Endothelial cell of umbilical vein (primary cell): ENCODE results near the gene SORCS2. TPM values are rescaled to one million over a fixed set of nuclear protein-coding genes. Genes with fewer than 3 reads are reported as not detected.

ENCODE experiments used
- BruUV-seq: library from RNA; stranded (reverse); fragments of 400-500 nt; replicated peaks from 2 replicates; lab custom pipeline; 2021; lab: Mats Ljungman, UMichigan
- CTCF ChIA-PET: fragments of 300-600, 350-600 bp; sonication (Branson Sonifier 250); formaldehyde crosslinking; loops from one replicate; lab custom pipeline; 2021; ENCODE audit warnings: antibody characterized with exemption, inconsistent platforms; lab: Charles Lee
- POLR2A ChIA-PET: fragments of 300-600, 350-600 bp; sonication (Branson Sonifier 250); formaldehyde crosslinking; loops from one replicate; lab custom pipeline; 2021; ENCODE audit warnings: antibody characterized with exemption, inconsistent platforms; lab: Charles Lee
- DNase-seq: peaks from one replicate; pipeline ENCODE4 v3.0.0-alpha.2; 2011; ENCODE audit warnings: low read depth, low spot score
- FAIRE-seq: peaks from 2 replicates; lab custom pipeline; 2011; peaks lifted over from hg19 to GRCh38; lab: Jason Lieb, UNC
- H2AFZ ChIP-seq: 2 replicates; pipeline ENCODE4 v1.6.0; 2012; ENCODE audit warnings: low read depth, low read length, control low read depth, inconsistent platforms
- H3K27ac ChIP-seq: 2 replicates; pipeline ENCODE4 v1.5.1; 2011; ENCODE audit warnings: low read depth, mild to moderate bottlenecking, control low read depth, low read length, moderate library complexity; ENCODE audit not compliant: insufficient read depth
- H3K27me3 ChIP-seq, 2 experiments: 2 replicates each; pipeline versions ENCODE4 v1.6.0 to v1.6.1; 2011; ENCODE audit warnings: low read length in 2 of 2, mixed read lengths in 1 of 2; ENCODE audit not compliant: control insufficient read depth in 2 of 2, insufficient read depth in 2 of 2
- H3K36me3 ChIP-seq, 2 experiments: 2 replicates in 1 of 2; 3 replicates in 1 of 2; pipeline ENCODE4 v1.5.1; 2011; ENCODE audit warnings: low read length in 2 of 2, mild to moderate bottlenecking in 1 of 2, moderate library complexity in 1 of 2; ENCODE audit not compliant: control insufficient read depth in 2 of 2, insufficient read depth in 2 of 2; ENCODE audit errors: extremely low read depth in 1 of 2
- H3K4me1 ChIP-seq: 3 replicates; pipeline ENCODE4 v1.5.1; 2011; ENCODE audit warnings: mild to moderate bottlenecking, low read length; ENCODE audit not compliant: control insufficient read depth, insufficient read depth; ENCODE audit errors: extremely low read depth
- H3K4me2 ChIP-seq: 2 replicates; pipeline ENCODE4 v1.6.1; 2011; ENCODE audit warnings: low read length, control low read depth, mixed read lengths; ENCODE audit not compliant: insufficient read depth
- H3K4me3 ChIP-seq, 3 experiments: fragments of 200-600 bp in 1 of 3; sonication (generic), shearing (Covaris generic) in 1 of 3; replicated peaks in 1 of 3; 2 replicates each; pipeline ENCODE4 v1.5.1; 2011 to 2016; ENCODE audit warnings: control low read depth in 3 of 3, low read length in 3 of 3, mild to moderate bottlenecking in 2 of 3, inconsistent platforms in 1 of 3, low read depth in 1 of 3, moderate library complexity in 1 of 3; ENCODE audit not compliant: insufficient read depth in 1 of 3
- H3K79me2 ChIP-seq: 2 replicates; pipeline ENCODE4 v1.6.0; 2012; ENCODE audit warnings: low read length, inconsistent platforms; ENCODE audit not compliant: control insufficient read depth, insufficient read depth
- H3K9ac ChIP-seq: replicated peaks from 2 replicates; pipeline ENCODE3; 2011; ENCODE audit warnings: low read length, control low read depth; ENCODE audit not compliant: insufficient read depth; ENCODE audit errors: extremely low read depth
- H3K9me1 ChIP-seq: replicated peaks from 3 replicates; pipeline ENCODE4 v1.6.0; 2011; ENCODE audit warnings: mild to moderate bottlenecking, low read length; ENCODE audit not compliant: control insufficient read depth, insufficient read depth; ENCODE audit errors: extremely low read depth
- H3K9me3 ChIP-seq: replicated peaks from 2 replicates; pipeline ENCODE4 v1.5.1; 2012; ENCODE audit warnings: low read length, inconsistent platforms; ENCODE audit not compliant: control insufficient read depth, insufficient read depth
- H4K20me1 ChIP-seq: replicated peaks from 2 replicates; pipeline ENCODE3; 2011; ENCODE audit warnings: mild to moderate bottlenecking, low read length; ENCODE audit not compliant: control insufficient read depth, insufficient read depth; ENCODE audit errors: extremely low read depth
- EZH2 ChIP-seq: IDR thresholded peaks from 2 replicates; pipeline ENCODE4 v1.6.1; 2012; ENCODE audit warnings: borderline replicate concordance, low read depth, mild to moderate bottlenecking, moderate library complexity, low read length, inconsistent platforms; ENCODE audit not compliant: severe bottlenecking
- JUN ChIP-seq: IDR thresholded peaks from 2 replicates; pipeline ENCODE4 v1.6.1; 2011; ENCODE audit warnings: borderline replicate concordance, low read depth; ENCODE audit not compliant: insufficient read length, insufficient read depth
- POLR2AphosphoS5 ChIP-seq: IDR thresholded peaks from 2 replicates; pipeline ENCODE4 v1.6.1; 2012; ENCODE audit warnings: low read depth, mild to moderate bottlenecking, control low read depth, low read length, moderate library complexity; ENCODE audit not compliant: insufficient read depth
- dilution Hi-C: fragments of 300-500 bp; cut with MboI; formaldehyde crosslinking; loops from one replicate; pipeline ENCODE4 v1.15.0; 2019; ENCODE audit warnings: low sequenced_read_pairs; ENCODE audit not compliant: extremely low pct_ligation_motif_present
- intact Hi-C: fragments of 100-400 bp; cut with micrococcal nuclease; formaldehyde crosslinking; loops from one replicate; pipeline ENCODE4 v1.10.0; 2022
- polyA plus RNA-seq, 4 experiments: library from polyadenylated mRNA; depleted of rRNA in 3 of 4; stranded (reverse) in 3 of 4; unstranded in 1 of 4; fragments of >200 nt; gene quantifications; 2 replicates each; pipeline versions ENCODE4 v1.2.1 to v1.2.3, GENCODE V29; 2011 to 2012; ENCODE audit warnings: missing spikeins in 1 of 4
- total RNA-seq: library from RNA; stranded (reverse); gene quantifications from 2 replicates; pipeline ENCODE4 v1.2.3, GENCODE V29; 2021
- TF ChIP-seq, protein P1 (sequence below), 2 donors: IDR thresholded peaks; 1 replicate in 1 of 2; 2 replicates in 1 of 2; pipeline ENCODE4 v1.5.1; 2011; ENCODE audit warnings: low read length in 2 of 2, mild to moderate bottlenecking in 2 of 2, moderate library complexity in 2 of 2, control low read depth in 1 of 2, inconsistent platforms in 1 of 2, low read depth in 1 of 2; ENCODE audit not compliant: insufficient read depth in 1 of 2; ENCODE audit errors: extremely low read depth in 1 of 2
- TF ChIP-seq, protein P2 (sequence below): IDR thresholded peaks from 2 replicates; pipeline ENCODE4 v1.6.1; 2011; ENCODE audit not compliant: insufficient read depth, insufficient read length

The SORCS2 gene
- total and polyA plus RNA-seq, 2 donors (not counting 3 experiments of a cell fraction or from before 2014, with no cell fraction given) = not detected

- H3K9ac ChIP-seq = no peak overlapping the region
- H3K4me1 ChIP-seq = peaks cover 8% of the 10 kb centered on the region
- BruUV-seq = no TSS peak
- H3K9me1 ChIP-seq = no peaks in the 10 kb centered on the region
- POLR2A ChIA-PET = no interaction called here
- no peaks in the 10 kb centered on the region for H3K27me3 ChIP-seq
- no peaks in the 10 kb centered on the region for H3K9me3 ChIP-seq
- H2AFZ ChIP-seq = no peak overlapping the region
- CTCF ChIA-PET = no interaction called here
- H3K4me3 ChIP-seq = no peak overlapping the region
- no peak overlapping the region for H3K27ac ChIP-seq
- DNase-seq = no peak
- TF ChIP-seq, protein P1, sequence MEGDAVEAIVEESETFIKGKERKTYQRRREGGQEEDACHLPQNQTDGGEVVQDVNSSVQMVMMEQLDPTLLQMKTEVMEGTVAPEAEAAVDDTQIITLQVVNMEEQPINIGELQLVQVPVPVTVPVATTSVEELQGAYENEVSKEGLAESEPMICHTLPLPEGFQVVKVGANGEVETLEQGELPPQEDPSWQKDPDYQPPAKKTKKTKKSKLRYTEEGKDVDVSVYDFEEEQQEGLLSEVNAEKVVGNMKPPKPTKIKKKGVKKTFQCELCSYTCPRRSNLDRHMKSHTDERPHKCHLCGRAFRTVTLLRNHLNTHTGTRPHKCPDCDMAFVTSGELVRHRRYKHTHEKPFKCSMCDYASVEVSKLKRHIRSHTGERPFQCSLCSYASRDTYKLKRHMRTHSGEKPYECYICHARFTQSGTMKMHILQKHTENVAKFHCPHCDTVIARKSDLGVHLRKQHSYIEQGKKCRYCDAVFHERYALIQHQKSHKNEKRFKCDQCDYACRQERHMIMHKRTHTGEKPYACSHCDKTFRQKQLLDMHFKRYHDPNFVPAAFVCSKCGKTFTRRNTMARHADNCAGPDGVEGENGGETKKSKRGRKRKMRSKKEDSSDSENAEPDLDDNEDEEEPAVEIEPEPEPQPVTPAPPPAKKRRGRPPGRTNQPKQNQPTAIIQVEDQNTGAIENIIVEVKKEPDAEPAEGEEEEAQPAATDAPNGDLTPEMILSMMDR (IDR thresholded peaks at IDR 0.05; ENCODE audit: extremely low read depth in 1 of 2, insufficient read depth in 1 of 2, low read depth in 1 of 2, low read length in 2 of 2) = no peak
- no peaks in the 10 kb centered on the region for H3K36me3 ChIP-seq
- dilution Hi-C loops = no loop called here
- no peaks in the 10 kb centered on the region for H3K79me2 ChIP-seq
- intact Hi-C loops = no loop called here
- no peak overlapping the region for H3K4me2 ChIP-seq
- no peak for FAIRE-seq
- H4K20me1 ChIP-seq = no peaks in the 10 kb centered on the region
Observed at GRCh38 chr4:7623468-7623867, 431.1 kb downstream of the SORCS2 start.

DNA sequence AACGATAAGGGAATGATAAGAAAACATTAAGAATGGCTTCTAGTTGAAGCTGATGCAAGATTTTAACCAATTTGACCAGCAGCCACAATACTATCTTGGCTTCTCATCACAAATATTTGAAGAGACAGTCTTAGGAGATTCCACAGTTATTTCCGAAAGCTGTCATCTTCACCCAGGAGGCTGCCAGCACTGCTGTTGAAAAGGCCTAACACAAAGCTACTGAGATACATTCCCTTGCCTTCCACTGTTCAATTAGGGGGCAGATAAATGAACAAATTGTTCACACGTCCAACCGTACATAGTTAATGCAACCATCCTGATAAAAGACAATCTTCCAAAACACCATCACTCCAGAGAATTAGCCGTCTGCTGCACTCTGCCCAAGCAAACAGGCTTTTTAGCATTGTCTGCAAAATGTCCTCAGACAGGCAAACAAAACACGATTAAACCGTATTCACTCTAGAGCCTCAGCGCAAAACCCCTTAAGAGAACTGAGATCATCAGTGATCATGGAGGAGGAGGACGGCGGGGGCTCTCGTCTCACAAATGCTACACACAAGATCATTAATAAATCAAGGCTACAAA, 432.1 kb downstream of the SORCS2 start:
- Histone ChIP-seq H3K27me3 (no peaks in the 10 kb centered on the region), H2AFZ (no peak overlapping the region), H3K4me3 (no peak overlapping the region), H3K4me2 (no peak overlapping the region), H3K27ac (no peak overlapping the region), H3K79me2 (no peaks in the 10 kb centered on the region), H3K9ac (no peak overlapping the region), H4K20me1 (no peaks in the 10 kb centered on the region), H3K4me1 (peaks cover 8% of the 10 kb centered on the region), H3K9me3 (no peaks in the 10 kb centered on the region), H3K36me3 (no peaks in the 10 kb centered on the region), H3K9me1 (no peaks in the 10 kb centered on the region)
- CTCF ChIA-PET = no interaction called here
- FAIRE-seq = no peak
- intact Hi-C loops (no loop called here), dilution Hi-C loops (no loop called here)
- no peak for DNase-seq
- POLR2A ChIA-PET = no interaction called here
- TF ChIP-seq JUN (no peak), POLR2AphosphoS5 (no peak), EZH2 (no peak)
- TF ChIP-seq, protein P2, sequence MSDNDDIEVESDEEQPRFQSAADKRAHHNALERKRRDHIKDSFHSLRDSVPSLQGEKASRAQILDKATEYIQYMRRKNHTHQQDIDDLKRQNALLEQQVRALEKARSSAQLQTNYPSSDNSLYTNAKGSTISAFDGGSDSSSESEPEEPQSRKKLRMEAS = no peak
- no TSS peak for BruUV-seq
